Fibroblast of mammary gland (primary cell): Measurements from ENCODE around the gene NBL1.

ENCODE experiments used
- DNase-seq: peaks from one replicate; pipeline ENCODE4 v3.0.0-alpha.2; 2010; ENCODE audit warnings: low read depth
- H3K4me3 ChIP-seq: 2 replicates; pipeline ENCODE4 v1.5.1; 2011; ENCODE audit warnings: low read depth, mild to moderate bottlenecking, low read length, moderate library complexity; ENCODE audit not compliant: control insufficient read depth
- TF ChIP-seq, protein P1 (sequence below): conservative IDR thresholded peaks from 2 replicates; pipeline ENCODE4 v1.5.1; 2011; ENCODE audit warnings: low read depth, low read length, inconsistent platforms; ENCODE audit not compliant: control insufficient read depth, insufficient read depth

The NBL1 gene

DNA sequence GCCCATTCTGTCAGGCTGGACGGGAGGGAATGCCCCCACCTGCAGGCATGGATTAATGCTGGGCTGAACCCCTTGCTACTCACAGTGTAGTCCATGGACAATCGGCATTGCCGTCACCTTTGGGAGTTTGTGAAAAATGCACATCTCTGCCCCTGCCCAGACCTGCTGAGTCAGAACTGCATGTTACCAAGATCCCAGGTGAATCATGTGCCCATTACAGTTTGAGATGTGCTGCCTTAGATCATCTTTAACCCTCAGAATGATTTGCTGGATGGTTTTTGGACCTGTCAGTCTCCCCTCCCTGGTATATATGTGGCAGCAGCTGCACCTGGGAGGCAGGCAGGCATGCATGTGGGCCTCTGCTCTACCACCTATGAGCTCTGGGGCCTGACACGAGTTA lies 35.6 kb downstream of the NBL1 start:
- TF ChIP-seq, protein P1, sequence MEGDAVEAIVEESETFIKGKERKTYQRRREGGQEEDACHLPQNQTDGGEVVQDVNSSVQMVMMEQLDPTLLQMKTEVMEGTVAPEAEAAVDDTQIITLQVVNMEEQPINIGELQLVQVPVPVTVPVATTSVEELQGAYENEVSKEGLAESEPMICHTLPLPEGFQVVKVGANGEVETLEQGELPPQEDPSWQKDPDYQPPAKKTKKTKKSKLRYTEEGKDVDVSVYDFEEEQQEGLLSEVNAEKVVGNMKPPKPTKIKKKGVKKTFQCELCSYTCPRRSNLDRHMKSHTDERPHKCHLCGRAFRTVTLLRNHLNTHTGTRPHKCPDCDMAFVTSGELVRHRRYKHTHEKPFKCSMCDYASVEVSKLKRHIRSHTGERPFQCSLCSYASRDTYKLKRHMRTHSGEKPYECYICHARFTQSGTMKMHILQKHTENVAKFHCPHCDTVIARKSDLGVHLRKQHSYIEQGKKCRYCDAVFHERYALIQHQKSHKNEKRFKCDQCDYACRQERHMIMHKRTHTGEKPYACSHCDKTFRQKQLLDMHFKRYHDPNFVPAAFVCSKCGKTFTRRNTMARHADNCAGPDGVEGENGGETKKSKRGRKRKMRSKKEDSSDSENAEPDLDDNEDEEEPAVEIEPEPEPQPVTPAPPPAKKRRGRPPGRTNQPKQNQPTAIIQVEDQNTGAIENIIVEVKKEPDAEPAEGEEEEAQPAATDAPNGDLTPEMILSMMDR: no peak
- H3K4me3 ChIP-seq: no peak overlapping the region
- no peak for DNase-seq

DNA sequence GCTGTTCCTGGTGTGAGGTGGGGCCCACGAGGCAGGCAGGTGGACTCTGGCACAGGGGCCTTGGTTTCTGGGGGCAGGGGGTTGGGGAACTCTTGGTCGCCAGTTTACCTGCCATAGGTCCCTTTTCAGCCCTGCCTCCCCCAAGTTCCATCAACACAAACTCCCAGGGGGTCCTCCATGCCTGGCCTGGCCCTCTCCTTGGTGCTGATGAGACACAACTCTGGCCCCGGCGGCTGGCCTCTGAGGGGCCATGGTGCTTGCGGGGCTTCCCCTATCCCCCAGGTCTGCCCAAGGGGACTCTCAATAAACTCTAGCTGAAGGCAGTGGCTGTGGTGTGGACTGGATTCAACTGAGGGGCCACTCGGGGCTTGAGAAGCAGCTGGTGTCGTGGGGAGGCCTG lies 36.5 kb downstream of the NBL1 start:
- DNase-seq: no peak
- TF ChIP-seq, protein P1: no peak
- no peak overlapping the region for H3K4me3 ChIP-seq

GRCh38 chr1:19682257-19682656 lies 38.1 kb downstream of the NBL1 start:
- DNase-seq: peak; percentile 97
- H3K4me3 ChIP-seq: no peak overlapping the region
- TF ChIP-seq, protein P1: no peak

GRCh38 chr1:19682901-19683300 lies 38.8 kb downstream of the NBL1 start:
- DNase-seq: no peak
- TF ChIP-seq, protein P1: no peak
- H3K4me3 ChIP-seq: no peak overlapping the region

- TF ChIP-seq, protein P1: no peak
- peak; percentile 55 for DNase-seq
- no peak overlapping the region for H3K4me3 ChIP-seq
Measured at GRCh38 chr1:19683351-19683750, 39.2 kb downstream of the NBL1 start.

DNA sequence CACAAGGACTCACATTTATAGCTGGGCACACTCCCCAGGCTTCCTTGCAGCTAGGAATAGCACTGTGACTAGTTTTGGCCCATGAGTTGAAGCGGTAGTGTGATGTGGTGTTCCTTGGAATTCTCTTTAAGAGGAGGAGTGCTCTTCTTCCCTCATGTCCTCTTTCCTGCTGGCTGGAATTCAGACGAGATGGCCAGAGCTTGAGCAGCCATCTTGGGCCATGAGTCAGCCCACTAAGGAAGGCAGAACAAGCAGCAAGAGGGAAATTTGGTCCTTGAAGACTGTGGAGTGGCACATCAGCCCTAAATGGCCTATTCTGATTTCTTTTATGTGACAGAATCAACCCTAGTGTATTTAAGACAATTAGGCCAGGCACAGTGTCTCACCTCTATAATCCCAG lies 40.6 kb downstream of the NBL1 start:
- TF ChIP-seq, protein P1: no peak
- DNase-seq: peak; percentile 16
- H3K4me3 ChIP-seq: no peak overlapping the region

GRCh38 chr1:19685994-19686393 lies 41.9 kb downstream of the NBL1 start:
- DNase-seq: no peak
- H3K4me3 ChIP-seq: no peak overlapping the region
- TF ChIP-seq, protein P1: no peak
